Fibroblast of skin of right quadriceps (primary cell): ENCODE measurements around the gene GDA.

Source experiments
- DNase-seq: peaks from one replicate; pipeline ENCODE4 v3.0.0-alpha.2; 2013

Gene GDA

GRCh38 chr9:72151104-72151503, 1.9 kb downstream of the GDA start:
- no peak for DNase-seq

GRCh38 chr9:72154468-72155285, 5.4 kb downstream of the GDA start:
- DNase-seq: no peak

GRCh38 chr9:72155301-72155700, 6.1 kb downstream of the GDA start:
- DNase-seq: no peak

- DNase-seq: no peak
These were observed 7.3 kb downstream of the GDA start for GRCh38 chr9:72156586-72156985.

- DNase-seq: no peak
These were observed 9.4 kb downstream of the GDA start for GRCh38 chr9:72158680-72159079.

GRCh38 chr9:72160446-72161123, 11.3 kb downstream of the GDA start:
- no peak for DNase-seq

GRCh38 chr9:72165326-72165725, 16.1 kb downstream of the GDA start:
- DNase-seq: no peak

- DNase-seq: no peak
These were observed 16.7 kb downstream of the GDA start for GRCh38 chr9:72165821-72166547.

- no peak for DNase-seq
These were observed 18.8 kb downstream of the GDA start for GRCh38 chr9:72168075-72168474.

GRCh38 chr9:72169178-72169577, 19.9 kb downstream of the GDA start:
- DNase-seq: no peak

- DNase-seq: no peak
These were observed 23.8 kb downstream of the GDA start for GRCh38 chr9:72173080-72173479.

- DNase-seq: no peak
These were observed 36.3 kb downstream of the GDA start for GRCh38 chr9:72185561-72185960.

GRCh38 chr9:72187121-72187695, 38.0 kb downstream of the GDA start:
- DNase-seq: no peak

- DNase-seq: no peak
These were observed 39.0 kb downstream of the GDA start for GRCh38 chr9:72188232-72188631.

GRCh38 chr9:72193478-72193881, 44.2 kb downstream of the GDA start:
- no peak for DNase-seq

GRCh38 chr9:72199238-72199637, 50.0 kb downstream of the GDA start:
- DNase-seq: no peak

GRCh38 chr9:72200452-72200851, 51.2 kb downstream of the GDA start:
- DNase-seq: no peak

- DNase-seq: no peak
These were observed 52.8 kb downstream of the GDA start for GRCh38 chr9:72202009-72202408.

- DNase-seq: peak; percentile 24
These were observed 54.1 kb downstream of the GDA start for GRCh38 chr9:72203205-72203803.

- DNase-seq: no peak
These were observed 54.8 kb downstream of the GDA start for GRCh38 chr9:72204062-72204461.

GRCh38 chr9:72205513-72205912, 56.3 kb downstream of the GDA start:
- DNase-seq: no peak

- no peak for DNase-seq
These were observed 58.0 kb downstream of the GDA start for GRCh38 chr9:72207278-72207677.

GRCh38 chr9:72210522-72210921, 61.3 kb downstream of the GDA start:
- DNase-seq: no peak
